Globus pallidus (tissue), 1 donor: ENCODE results near the gene SCLT1.
"Not testable (repeated sequence)": the region's sequence is repeated elsewhere in the genome, so short reads cannot be mapped to it uniquely, and the experiment has no call there.

Experiments
- DNase-seq: peaks from one replicate; pipeline ENCODE4 v3.0.0-alpha.2; 2015; ENCODE audit warnings: low spot score

SCLT1 gene

GRCh38 chr4:129077326-129077725 is 16.0 kb downstream of the SCLT1 start:
- DNase-seq, result no peak

GRCh38 chr4:129069537-129069936 is 23.8 kb downstream of the SCLT1 start:
- not testable (repeated sequence) for DNase-seq

GRCh38 chr4:129064717-129065116 is 28.6 kb downstream of the SCLT1 start:
- no peak for DNase-seq

- no peak for DNase-seq
These were observed 29.7 kb downstream of the SCLT1 start for GRCh38 chr4:129063640-129064039.

GRCh38 chr4:129062580-129062979 is 30.8 kb downstream of the SCLT1 start:
- DNase-seq, result no peak

- DNase-seq, result no peak
These were observed 34.3 kb downstream of the SCLT1 start for GRCh38 chr4:129059028-129059427.

- DNase-seq, result no peak
These were observed 47.0 kb downstream of the SCLT1 start for GRCh38 chr4:129046055-129046959.

- no peak for DNase-seq
These were observed 49.8 kb downstream of the SCLT1 start for GRCh38 chr4:129043523-129043922.

- no peak for DNase-seq
These were observed 52.9 kb downstream of the SCLT1 start for GRCh38 chr4:129040471-129040870.

- DNase-seq, result no peak
These were observed 56.2 kb downstream of the SCLT1 start for GRCh38 chr4:129037093-129037492.

- no peak for DNase-seq
These were observed 78.5 kb downstream of the SCLT1 start for GRCh38 chr4:129014566-129015509.

GRCh38 chr4:129008096-129008495 is 85.2 kb downstream of the SCLT1 start:
- no peak for DNase-seq

- no peak for DNase-seq
These were observed 106.4 kb downstream of the SCLT1 start for GRCh38 chr4:128986908-128987307.

GRCh38 chr4:128986019-128986418 is 107.3 kb downstream of the SCLT1 start:
- no peak for DNase-seq

- DNase-seq, result no peak
These were observed 109.4 kb downstream of the SCLT1 start for GRCh38 chr4:128983771-128984485.

- no peak for DNase-seq
These were observed 112.0 kb downstream of the SCLT1 start for GRCh38 chr4:128981377-128981776.

- no peak for DNase-seq
These were observed 112.5 kb downstream of the SCLT1 start for GRCh38 chr4:128980816-128981326.

- DNase-seq, result no peak
These were observed 113.4 kb downstream of the SCLT1 start for GRCh38 chr4:128979934-128980333.

- no peak for DNase-seq
These were observed 114.4 kb downstream of the SCLT1 start for GRCh38 chr4:128978985-128979384.

GRCh38 chr4:128974136-128974581 is 119.2 kb downstream of the SCLT1 start:
- no peak for DNase-seq

GRCh38 chr4:128973384-128973783 is 120.0 kb downstream of the SCLT1 start:
- DNase-seq, result no peak

- no peak for DNase-seq
These were observed 131.9 kb downstream of the SCLT1 start for GRCh38 chr4:128961405-128961804.
